Nephron (organoid): ENCODE results near the gene GATM.

ENCODE experiments used
- H3K27ac Mint-ChIP-seq, 3 experiments: 2 replicates each; pipeline ENCODE4 v1.8.0; 2020; ENCODE audit warnings: mixed read lengths in 3 of 3, mild to moderate bottlenecking in 2 of 3, moderate library complexity in 1 of 3
- H3K27me3 Mint-ChIP-seq: 2 replicates; pipeline ENCODE4 v1.8.0; 2021; ENCODE audit warnings: low read depth, mild to moderate bottlenecking, moderate library complexity, mixed read lengths
- H3K36me3 Mint-ChIP-seq: 2 replicates; pipeline ENCODE4 v1.8.0; 2020; ENCODE audit warnings: low read depth, mixed read lengths
- H3K4me1 Mint-ChIP-seq: 2 replicates; pipeline ENCODE4 v1.8.0; 2020; ENCODE audit warnings: mixed read lengths
- H3K4me3 Mint-ChIP-seq, 3 experiments: 2 replicates each; pipeline ENCODE4 v1.8.0; 2020; ENCODE audit warnings: mild to moderate bottlenecking in 3 of 3, mixed read lengths in 3 of 3, moderate library complexity in 2 of 3
- H3K9me3 Mint-ChIP-seq: 2 replicates; pipeline ENCODE4 v1.8.0; 2020; ENCODE audit warnings: mixed read lengths
- CTCF ChIP-seq, 3 experiments: fragments of 200-600 bp; sonication (generic); IDR thresholded peaks; one replicate each; pipeline ENCODE4 v1.5.0; 2021; ENCODE audit warnings: antibody characterized with exemption in 3 of 3; ENCODE audit not compliant: unreplicated experiment in 3 of 3

GATM gene

GRCh38 chr15:45401665-45402161 is 23.4 kb upstream of the GATM start:
- Mint-ChIP-seq H3K4me3 (peak overlapping the region; percentile 94 to 99 (median 96)), H3K9me3 (no peaks in the 10 kb centered on the region), H3K27me3 (peaks cover 11% of the 10 kb centered on the region), H3K36me3 (peaks cover 16% of the 10 kb centered on the region), H3K27ac (peak overlapping the region; percentile 88 to 95 (median 95)), H3K4me1 (peaks cover 27% of the 10 kb centered on the region)
- no peak for TF ChIP-seq CTCF (IDR thresholded peaks at IDR 0.05; ENCODE audit: unreplicated experiment in 3 of 3)

- Mint-ChIP-seq H3K27ac (peak overlapping the region in 2 of 3 experiments; percentile 47 to 57), H3K27me3 (peaks cover 29% of the 10 kb centered on the region)
Measured at GRCh38 chr15:45399381-45400212, 21.3 kb upstream of the GATM start.

GRCh38 chr15:45397116-45397665 is 18.8 kb upstream of the GATM start:
- Mint-ChIP-seq H3K27ac (no peak overlapping the region), H3K4me3 (no peak overlapping the region), H3K27me3 (peaks cover 39% of the 10 kb centered on the region), H3K9me3 (no peaks in the 10 kb centered on the region), H3K4me1 (peaks cover 7% of the 10 kb centered on the region), H3K36me3 (no peaks in the 10 kb centered on the region)
- no peak for TF ChIP-seq CTCF (IDR thresholded peaks at IDR 0.05; ENCODE audit: unreplicated experiment in 3 of 3)

More at GRCh38 chr15:45399381-45400212, 21.3 kb upstream of the GATM start:
- Mint-ChIP-seq H3K4me1 (peaks cover 12% of the 10 kb centered on the region), H3K4me3 (peak overlapping the region; percentile 35 to 77 (median 61)), H3K9me3 (no peaks in the 10 kb centered on the region), H3K36me3 (no peaks in the 10 kb centered on the region)
- peak; percentile 67 to 72 (median 69) for TF ChIP-seq CTCF (IDR thresholded peaks at IDR 0.05; ENCODE audit: unreplicated experiment in 3 of 3)

- no peaks in the 10 kb centered on the region for H3K36me3 Mint-ChIP-seq
- no peak overlapping the region for H3K27ac Mint-ChIP-seq
- H3K27me3 Mint-ChIP-seq = peaks cover 39% of the 10 kb centered on the region
- no peak for TF ChIP-seq CTCF (IDR thresholded peaks at IDR 0.05; ENCODE audit: unreplicated experiment in 3 of 3)
- H3K9me3 Mint-ChIP-seq = no peaks in the 10 kb centered on the region
- no peak overlapping the region for H3K4me3 Mint-ChIP-seq
- H3K4me1 Mint-ChIP-seq = no peaks in the 10 kb centered on the region
Measured at GRCh38 chr15:45395943-45396342, 17.6 kb upstream of the GATM start.

GRCh38 chr15:45394681-45395080 is 16.3 kb upstream of the GATM start:
- Mint-ChIP-seq H3K4me1 (no peaks in the 10 kb centered on the region), H3K36me3 (no peaks in the 10 kb centered on the region), H3K27ac (no peak overlapping the region), H3K27me3 (peaks cover 39% of the 10 kb centered on the region), H3K9me3 (no peaks in the 10 kb centered on the region), H3K4me3 (no peak overlapping the region)
- TF ChIP-seq CTCF (IDR thresholded peaks at IDR 0.05; ENCODE audit: unreplicated experiment in 3 of 3) = no peak
